Loucy (cell line): Measurements from ENCODE around the gene IGF2.

Experiments
- H2AFZ ChIP-seq: fragments of 200-600 bp; sonication (generic); 2 replicates; pipeline ENCODE4 v1.6.0; 2016; ENCODE audit warnings: antibody characterized with exemption, mild to moderate bottlenecking, low read length, moderate library complexity
- H3F3A ChIP-seq: fragments of 200-600 bp; 2 replicates; pipeline ENCODE4 v1.6.0; 2016; ENCODE audit warnings: antibody characterized with exemption, low read depth, mild to moderate bottlenecking
- H3K27me3 ChIP-seq: fragments of 200-600 bp; sonication (generic); 2 replicates; pipeline ENCODE4 v1.6.1; 2014; ENCODE audit warnings: low read length, mild to moderate bottlenecking; ENCODE audit not compliant: insufficient read depth, poor library complexity, severe bottlenecking
- H3K36me3 ChIP-seq: fragments of 200-600 bp; sonication (generic); 2 replicates; pipeline ENCODE4 v1.6.1; 2016; ENCODE audit warnings: low read length; ENCODE audit not compliant: insufficient read depth
- H3K4me1 ChIP-seq: fragments of 200-600 bp; sonication (generic); 2 replicates; pipeline ENCODE4 v1.5.1; 2014; ENCODE audit warnings: low read length, mild to moderate bottlenecking; ENCODE audit not compliant: insufficient read depth, poor library complexity, severe bottlenecking
- H3K4me2 ChIP-seq: fragments of 200-600 bp; sonication (generic); 2 replicates; pipeline ENCODE4 v1.6.0; 2014; ENCODE audit warnings: antibody characterized with exemption, low read length, low read depth, mild to moderate bottlenecking; ENCODE audit not compliant: poor library complexity, severe bottlenecking
- H3K4me3 ChIP-seq: fragments of 200-600 bp; sonication (generic); 2 replicates; pipeline ENCODE4 v1.5.1; 2014; ENCODE audit warnings: low read length, mild to moderate bottlenecking, mixed read lengths; ENCODE audit not compliant: poor library complexity, severe bottlenecking
- H3K79me2 ChIP-seq: fragments of 200-600 bp; sonication (generic); 2 replicates; pipeline ENCODE4 v1.6.1; 2014; ENCODE audit warnings: low read length; ENCODE audit not compliant: insufficient read depth
- H3K9ac ChIP-seq: fragments of 200-600 bp; sonication (generic); 2 replicates; pipeline ENCODE4 v1.6.0; 2014; ENCODE audit warnings: mild to moderate bottlenecking, low read depth, low read length, moderate library complexity; ENCODE audit not compliant: poor library complexity, severe bottlenecking
- H3K9me2 ChIP-seq: fragments of 200-600 bp; sonication (generic); replicated peaks from 2 replicates; pipeline ENCODE4 v1.6.1; 2016; ENCODE audit warnings: low read depth, low read length, mixed read lengths
- H3K9me3 ChIP-seq: fragments of 200-600 bp; sonication (generic); 2 replicates; pipeline ENCODE4 v1.6.1; 2014; ENCODE audit warnings: mild to moderate bottlenecking, antibody characterized with exemption, low read length, low read depth; ENCODE audit not compliant: insufficient read depth
- H4K20me1 ChIP-seq: fragments of 200-600 bp; sonication (generic); 2 replicates; pipeline ENCODE4 v1.6.0; 2014; ENCODE audit warnings: antibody characterized with exemption, low read length, mild to moderate bottlenecking; ENCODE audit not compliant: insufficient read depth, poor library complexity, severe bottlenecking
- EZH2phosphoT487 ChIP-seq: fragments of 200-600 bp; IDR thresholded peaks from 2 replicates; pipeline ENCODE4 v1.6.1; 2018; ENCODE audit warnings: antibody characterized with exemption, mild to moderate bottlenecking, moderate library complexity, borderline replicate concordance
- TF ChIP-seq, protein P1 (sequence below): fragments of 200-600 bp; sonication (generic); conservative IDR thresholded peaks from 2 replicates; pipeline ENCODE4 v1.5.1; 2014; ENCODE audit warnings: mild to moderate bottlenecking, antibody characterized with exemption, low read length

IGF2 gene

DNA sequence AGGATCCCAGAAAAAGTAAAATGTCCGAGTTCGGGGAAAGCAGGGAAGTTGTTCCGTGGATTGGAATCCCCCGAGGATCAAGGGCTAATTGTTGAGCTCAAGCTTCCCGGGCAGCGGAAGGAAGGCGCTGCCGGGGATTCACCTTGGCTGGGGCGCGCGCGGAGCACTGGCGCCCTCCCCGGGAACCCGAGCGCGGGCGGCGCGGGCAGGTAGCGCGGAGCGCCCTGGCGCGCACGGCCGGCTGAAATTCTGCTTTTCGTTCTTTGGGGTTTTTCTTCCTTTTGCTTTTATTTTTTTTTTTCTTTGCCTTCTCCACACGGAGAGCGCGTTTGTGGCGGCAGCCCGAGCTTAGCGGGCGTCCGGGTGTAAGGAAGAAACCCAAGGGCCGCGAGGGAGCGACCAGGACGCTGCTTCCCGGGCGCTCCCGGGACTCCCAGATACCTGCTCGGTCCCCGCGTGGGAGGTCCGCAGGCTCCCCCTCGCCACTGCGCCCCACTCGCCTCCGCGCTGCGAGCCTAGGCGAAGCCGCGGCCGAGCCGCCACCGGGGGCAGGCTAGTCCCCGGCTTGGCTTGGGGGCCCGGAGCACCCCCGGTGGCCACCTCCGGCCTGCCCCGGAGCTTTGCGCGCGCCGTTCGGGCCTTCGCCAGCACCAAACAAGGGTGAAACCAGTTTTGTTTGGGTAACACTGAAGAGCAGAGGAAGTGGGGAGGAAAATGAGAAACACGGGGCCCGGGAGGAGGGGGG is 4.8 kb upstream of the IGF2 start:
- Histone ChIP-seq H4K20me1 (no peaks in the 10 kb centered on the region), H3K9me2 (no peaks in the 10 kb centered on the region), H2AFZ (no peak overlapping the region), H3K4me2 (no peak overlapping the region), H3K36me3 (no peaks in the 10 kb centered on the region), H3K9me3 (no peaks in the 10 kb centered on the region), H3K4me1 (no peaks in the 10 kb centered on the region), H3F3A (no peaks in the 10 kb centered on the region), H3K27me3 (no peaks in the 10 kb centered on the region), H3K9ac (no peak overlapping the region), H3K4me3 (no peak overlapping the region), H3K79me2 (no peaks in the 10 kb centered on the region)
- TF ChIP-seq, protein P1, sequence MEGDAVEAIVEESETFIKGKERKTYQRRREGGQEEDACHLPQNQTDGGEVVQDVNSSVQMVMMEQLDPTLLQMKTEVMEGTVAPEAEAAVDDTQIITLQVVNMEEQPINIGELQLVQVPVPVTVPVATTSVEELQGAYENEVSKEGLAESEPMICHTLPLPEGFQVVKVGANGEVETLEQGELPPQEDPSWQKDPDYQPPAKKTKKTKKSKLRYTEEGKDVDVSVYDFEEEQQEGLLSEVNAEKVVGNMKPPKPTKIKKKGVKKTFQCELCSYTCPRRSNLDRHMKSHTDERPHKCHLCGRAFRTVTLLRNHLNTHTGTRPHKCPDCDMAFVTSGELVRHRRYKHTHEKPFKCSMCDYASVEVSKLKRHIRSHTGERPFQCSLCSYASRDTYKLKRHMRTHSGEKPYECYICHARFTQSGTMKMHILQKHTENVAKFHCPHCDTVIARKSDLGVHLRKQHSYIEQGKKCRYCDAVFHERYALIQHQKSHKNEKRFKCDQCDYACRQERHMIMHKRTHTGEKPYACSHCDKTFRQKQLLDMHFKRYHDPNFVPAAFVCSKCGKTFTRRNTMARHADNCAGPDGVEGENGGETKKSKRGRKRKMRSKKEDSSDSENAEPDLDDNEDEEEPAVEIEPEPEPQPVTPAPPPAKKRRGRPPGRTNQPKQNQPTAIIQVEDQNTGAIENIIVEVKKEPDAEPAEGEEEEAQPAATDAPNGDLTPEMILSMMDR = no peak
- TF ChIP-seq EZH2phosphoT487 = no peak

DNA sequence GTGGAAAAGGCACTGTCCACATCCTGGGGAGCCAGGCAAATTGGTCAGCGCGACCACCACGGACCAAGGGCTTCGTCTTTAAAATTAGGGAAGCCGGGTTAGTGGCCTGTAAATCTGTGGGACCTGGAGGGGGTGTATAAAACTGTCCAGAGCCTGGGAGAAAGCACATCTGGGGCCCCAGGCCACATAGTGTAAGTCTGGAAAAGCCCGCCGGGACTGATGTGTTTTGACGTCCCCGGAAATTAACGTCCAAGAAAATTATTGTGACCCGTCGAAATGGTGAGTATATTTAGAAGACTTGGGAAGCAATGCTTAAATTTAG is 4.2 kb upstream of the IGF2 start:
- Histone ChIP-seq H3K9me2 (no peaks in the 10 kb centered on the region), H3K9ac (no peak overlapping the region), H2AFZ (no peak overlapping the region), H3K27me3 (no peaks in the 10 kb centered on the region), H4K20me1 (no peaks in the 10 kb centered on the region), H3K79me2 (no peaks in the 10 kb centered on the region), H3K36me3 (no peaks in the 10 kb centered on the region), H3F3A (no peaks in the 10 kb centered on the region), H3K4me3 (no peak overlapping the region), H3K4me2 (no peak overlapping the region), H3K4me1 (no peaks in the 10 kb centered on the region), H3K9me3 (no peaks in the 10 kb centered on the region)
- no peak for TF ChIP-seq EZH2phosphoT487
- TF ChIP-seq, protein P1 = no peak

DNA sequence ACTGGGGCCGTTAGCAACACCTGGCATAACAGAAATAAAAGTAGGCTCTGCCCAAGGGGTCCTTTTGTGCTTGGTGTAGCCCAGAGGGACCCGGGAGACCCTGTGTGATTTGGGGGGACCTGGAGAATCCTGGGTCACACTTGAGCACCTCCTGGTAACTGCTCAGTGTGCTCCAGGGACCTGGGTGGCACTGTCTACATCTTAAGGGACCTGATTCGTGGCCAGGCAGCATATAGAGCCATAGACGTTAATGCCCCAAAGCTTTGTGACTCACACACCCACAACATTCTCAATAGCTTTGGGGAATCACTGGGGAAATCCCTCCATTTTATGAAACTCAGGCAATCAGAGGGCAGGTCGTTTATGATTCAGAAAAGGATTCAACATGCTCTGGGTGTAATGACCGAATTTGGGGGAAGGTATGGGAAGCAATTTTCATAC is 3.6 kb upstream of the IGF2 start:
- no peaks in the 10 kb centered on the region for H3K79me2 ChIP-seq
- H3K9me3 ChIP-seq = no peaks in the 10 kb centered on the region
- H2AFZ ChIP-seq = no peak overlapping the region
- no peaks in the 10 kb centered on the region for H3K9me2 ChIP-seq
- no peaks in the 10 kb centered on the region for H3K4me1 ChIP-seq
- H3K27me3 ChIP-seq = no peaks in the 10 kb centered on the region
- no peaks in the 10 kb centered on the region for H3K36me3 ChIP-seq
- no peaks in the 10 kb centered on the region for H3F3A ChIP-seq
- H4K20me1 ChIP-seq = no peaks in the 10 kb centered on the region
- no peak overlapping the region for H3K4me3 ChIP-seq
- H3K4me2 ChIP-seq = no peak overlapping the region
- TF ChIP-seq EZH2phosphoT487 = no peak
- TF ChIP-seq, protein P1 = no peak
- no peak overlapping the region for H3K9ac ChIP-seq
